Common myeloid progenitor, CD34-positive (primary cell): ENCODE results near the gene OPTN.

Experiments used
- CTCF ChIA-PET: fragments of 350-600 bp; sonication (Branson Sonifier 250); formaldehyde crosslinking; loops from one replicate; lab custom pipeline; 2021; ENCODE audit warnings: antibody characterized with exemption; lab: Charles Lee
- POLR2A ChIA-PET: fragments of 350-600 bp; sonication (Branson Sonifier 250); formaldehyde crosslinking; loops from one replicate; lab custom pipeline; 2021; ENCODE audit warnings: antibody characterized with exemption; lab: Charles Lee
- DNase-seq, 3 donors: peaks; one replicate each; pipeline versions ENCODE4 v3.0.0 to v3.0.0-alpha.2; 2013
- H3K27ac ChIP-seq, 2 experiments: 1 replicate in 1 of 2; 2 replicates in 1 of 2; pipeline ENCODE4 v1.7.0; 2013; ENCODE audit warnings: inconsistent platforms in 2 of 2, low read length in 2 of 2, mild to moderate bottlenecking in 2 of 2, low read depth in 1 of 2, moderate library complexity in 1 of 2; ENCODE audit not compliant: severe bottlenecking in 2 of 2, insufficient read depth in 1 of 2, poor library complexity in 1 of 2
- H3K27me3 ChIP-seq, 5 experiments: replicated peaks in 2 of 5; 1 replicate in 3 of 5; 2 replicates in 2 of 5; pipeline versions ENCODE4 v1.6.1 to v1.7.0; 2013; ENCODE audit warnings: low read length in 4 of 5, mild to moderate bottlenecking in 2 of 5, moderate library complexity in 2 of 5, inconsistent platforms in 1 of 5; ENCODE audit not compliant: insufficient read depth in 5 of 5, control insufficient read depth in 4 of 5
- H3K36me3 ChIP-seq, 4 experiments: 1 replicate in 2 of 4; 2 replicates in 2 of 4; pipeline versions ENCODE4 v1.6.1 to v1.7.0; 2013; ENCODE audit warnings: low read length in 3 of 4, control low read depth in 1 of 4, mild to moderate bottlenecking in 1 of 4; ENCODE audit not compliant: control insufficient read depth in 4 of 4, insufficient read depth in 4 of 4
- H3K4me1 ChIP-seq, 4 experiments: 1 replicate in 3 of 4; 2 replicates in 1 of 4; pipeline versions ENCODE4 v1.6.1 to v1.7.1; 2013; ENCODE audit warnings: low read length in 3 of 4, mild to moderate bottlenecking in 3 of 4, control low read depth in 1 of 4, inconsistent platforms in 1 of 4, moderate library complexity in 1 of 4; ENCODE audit not compliant: control insufficient read depth in 4 of 4, insufficient read depth in 4 of 4; ENCODE audit errors: control extremely low read depth in 1 of 4
- H3K4me3 ChIP-seq, 7 experiments: 1 replicate in 4 of 7; 2 replicates in 3 of 7; pipeline versions ENCODE4 v1.5.1 to v1.7.0; 2013; ENCODE audit warnings: mild to moderate bottlenecking in 7 of 7, low read length in 6 of 7, moderate library complexity in 6 of 7, inconsistent platforms in 2 of 7, low read depth in 2 of 7, control low read depth in 1 of 7; ENCODE audit not compliant: insufficient read depth in 4 of 7, control insufficient read depth in 1 of 7; ENCODE audit errors: extremely low read depth in 1 of 7
- H3K9me3 ChIP-seq, 5 experiments: 1 replicate in 4 of 5; 2 replicates in 1 of 5; pipeline versions ENCODE4 v1.6.1 to v1.7.1; 2013; ENCODE audit warnings: low read length in 4 of 5, mild to moderate bottlenecking in 2 of 5, inconsistent platforms in 1 of 5, low read depth in 1 of 5, moderate library complexity in 1 of 5; ENCODE audit not compliant: control insufficient read depth in 4 of 5, insufficient read depth in 2 of 5; ENCODE audit errors: control extremely low read depth in 1 of 5
- WGBS: methylation state at CpG from one replicate; pipeline ENCODE4 v1.1.5; 2013; ENCODE audit not compliant: insufficient coverage; 5-methylcytosine and 5-hydroxymethylcytosine counted together

Gene OPTN

GRCh38 chr10:13182424-13182823, 82.5 kb downstream of the OPTN start:
- ChIA-PET POLR2A (no interaction called here), CTCF (interaction anchor here (1.2 kb wide), 1 partner anchor 12 kb away, joined by 3 read pairs; no protein-coding TSS in a partner anchor)
- Histone ChIP-seq H3K4me3 (no peak overlapping the region), H3K27ac (no peak overlapping the region), H3K27me3 (no peaks in the 10 kb centered on the region), H3K4me1 (no peaks in the 10 kb centered on the region), H3K9me3 (peaks cover 0 to 5% (median 0%) of the 10 kb centered on the region in 5 experiments), H3K36me3 (peaks cover 4 to 80% (median 39%) of the 10 kb centered on the region in 4 experiments)
- no peak for DNase-seq
- WGBS = no CpG with 5 or more reads among the region's 1 CpG

- H3K4me1 ChIP-seq = no peaks in the 10 kb centered on the region
- H3K27me3 ChIP-seq = no peaks in the 10 kb centered on the region
- no peak overlapping the region for H3K27ac ChIP-seq
- no peak overlapping the region for H3K4me3 ChIP-seq
- 80% methylated on average over 1 of the region's 5 CpGs for WGBS
- no peak for DNase-seq
- POLR2A ChIA-PET = no interaction called here
- H3K9me3 ChIP-seq = peaks cover 0 to 5% (median 0%) of the 10 kb centered on the region in 5 experiments
- peaks cover 4 to 76% (median 40%) of the 10 kb centered on the region in 4 experiments for H3K36me3 ChIP-seq
- CTCF ChIA-PET = no interaction called here
Measured at GRCh38 chr10:13183625-13184024, 83.7 kb downstream of the OPTN start.

GRCh38 chr10:13184276-13184675, 84.3 kb downstream of the OPTN start:
- no peaks in the 10 kb centered on the region for H3K4me1 ChIP-seq
- H3K4me3 ChIP-seq = no peak overlapping the region
- H3K9me3 ChIP-seq = peaks cover 0 to 5% (median 0%) of the 10 kb centered on the region in 5 experiments
- DNase-seq = no peak
- H3K27ac ChIP-seq = no peak overlapping the region
- WGBS = no CpG with 5 or more reads among the region's 2 CpGs
- POLR2A ChIA-PET = no interaction called here
- no peaks in the 10 kb centered on the region for H3K27me3 ChIP-seq
- CTCF ChIA-PET = interaction anchor here (1.2 to 1.8 kb wide), 2 partner anchors 8 to 15 kb away, joined by 3 to 6 read pairs; no protein-coding TSS in a partner anchor
- H3K36me3 ChIP-seq = peaks cover 8 to 79% (median 41%) of the 10 kb centered on the region in 4 experiments

GRCh38 chr10:13184730-13185514, 85.0 kb downstream of the OPTN start:
- WGBS = 97% methylated on average over 4 of the region's 5 CpGs
- Histone ChIP-seq H3K27me3 (no peaks in the 10 kb centered on the region), H3K9me3 (peaks cover 0 to 5% (median 0%) of the 10 kb centered on the region in 5 experiments), H3K4me3 (no peak overlapping the region), H3K36me3 (peaks cover 8 to 79% (median 42%) of the 10 kb centered on the region in 4 experiments), H3K4me1 (no peaks in the 10 kb centered on the region), H3K27ac (no peak overlapping the region)
- ChIA-PET POLR2A (no interaction called here), CTCF (interaction anchor here (1.2 to 1.8 kb wide), 2 partner anchors 8 to 16 kb away, joined by 3 to 6 read pairs; no protein-coding TSS in a partner anchor)
- DNase-seq = no peak

GRCh38 chr10:13187135-13187534, 87.2 kb downstream of the OPTN start:
- ChIA-PET POLR2A (no interaction called here), CTCF (interaction anchor here (0.6 kb wide), 1 partner anchor 10 kb away, joined by 3 read pairs; no protein-coding TSS in a partner anchor)
- Histone ChIP-seq H3K27me3 (no peaks in the 10 kb centered on the region), H3K4me1 (no peaks in the 10 kb centered on the region), H3K27ac (no peak overlapping the region), H3K9me3 (peaks cover 0 to 5% (median 0%) of the 10 kb centered on the region in 5 experiments), H3K36me3 (peaks cover 8 to 81% (median 42%) of the 10 kb centered on the region in 4 experiments), H3K4me3 (no peak overlapping the region)
- DNase-seq = no peak
- WGBS = no CpG with 5 or more reads among the region's 3 CpGs
